ENCODE data around the gene NPR1.
"Not testable (repeated sequence)": the region's sequence is repeated elsewhere in the genome, so short reads cannot be mapped to it uniquely, and the experiment has no call there.

NPR1 gene

GRCh38 chr1:153678519-153679336, at the start of gene NPR1:
NPR1 (plus strand) TSS chr1:153678688; CDS start chr1:153679109, 421 bp downstream.
- DNase-seq (ENCODE audit: low read depth in 4 of 4, low spot score in 1 of 4): no peak

GRCh38 chr1:153629343-153629665, 49.2 kb upstream of the NPR1 start:
- DNase-seq (ENCODE audit: low read depth in 4 of 4, low spot score in 1 of 4): no peak

DNA sequence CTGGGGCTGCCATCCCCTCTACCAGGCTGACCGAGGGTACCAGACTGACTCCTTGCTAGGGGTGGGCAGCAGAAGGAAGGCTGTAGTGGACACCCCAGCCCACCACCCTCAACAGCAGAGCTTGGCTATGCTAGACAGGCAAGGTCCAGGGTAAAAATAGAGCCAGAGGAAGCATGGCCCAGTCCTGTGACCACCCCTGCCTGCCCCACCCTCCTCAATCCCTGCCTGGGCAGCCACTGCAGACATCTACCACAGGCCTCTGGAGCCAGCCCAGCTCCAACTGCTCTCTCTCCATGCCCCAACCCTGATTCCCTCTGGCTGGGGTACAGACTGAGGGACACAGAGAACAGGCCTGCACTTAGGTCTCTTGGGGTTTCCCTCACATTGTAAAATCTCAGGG, 48.5 kb upstream of the NPR1 start:
- no peak for DNase-seq (ENCODE audit: low read depth in 4 of 4, low spot score in 1 of 4)

GRCh38 chr1:153630384-153630783, 48.1 kb upstream of the NPR1 start:
- no peak for DNase-seq (ENCODE audit: low read depth in 4 of 4, low spot score in 1 of 4)

DNA sequence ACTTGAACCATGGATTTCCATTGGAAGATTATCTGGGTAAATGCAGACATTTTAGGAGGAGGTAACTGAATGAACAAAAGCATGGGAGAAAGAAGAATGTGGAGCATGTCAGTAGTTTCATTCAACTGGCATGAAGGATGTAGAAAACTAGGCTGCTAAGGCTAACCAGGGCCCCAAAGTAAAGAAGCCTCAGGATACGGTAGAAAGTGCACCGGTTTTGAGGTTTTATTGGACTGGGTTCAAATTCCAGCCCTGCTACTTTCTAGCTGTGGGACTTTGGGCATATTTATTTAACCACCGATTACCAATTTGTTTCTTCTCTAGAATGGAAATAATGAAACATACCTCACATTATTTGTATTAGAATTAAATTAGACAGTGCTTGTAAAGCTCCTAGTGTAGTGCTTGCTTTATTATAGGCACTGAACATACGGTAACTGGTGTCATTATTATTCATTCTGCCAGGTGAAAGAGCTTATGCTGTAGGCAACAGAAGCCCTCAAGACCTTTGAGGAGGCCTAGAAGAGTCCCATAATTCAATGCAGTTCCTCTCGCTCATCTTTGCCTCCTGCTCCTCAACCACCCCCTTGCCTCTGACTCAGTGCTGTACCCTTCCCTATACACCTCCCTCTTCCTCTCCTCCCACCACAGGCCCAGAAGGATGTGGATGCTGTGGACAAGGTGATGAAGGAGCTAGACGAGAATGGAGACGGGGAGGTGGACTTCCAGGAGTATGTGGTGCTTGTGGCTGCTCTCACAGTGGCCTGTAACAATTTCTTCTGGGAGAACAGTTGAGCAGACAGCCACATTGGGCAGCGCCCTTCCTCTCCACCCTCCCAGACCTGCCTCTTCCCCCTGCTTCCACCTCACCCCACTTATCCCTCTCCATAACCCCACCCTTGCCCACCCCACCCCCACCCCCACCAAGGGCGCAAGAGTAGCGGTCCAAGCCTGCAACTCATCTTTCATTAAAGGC, 47.2 kb upstream of the NPR1 start:
- no peak for DNase-seq (ENCODE audit: low read depth in 4 of 4, low spot score in 1 of 4)

- no peak for DNase-seq (ENCODE audit: low read depth in 4 of 4, low spot score in 1 of 4)
These were observed 45.2 kb upstream of the NPR1 start for GRCh38 chr1:153633161-153633753.

DNA sequence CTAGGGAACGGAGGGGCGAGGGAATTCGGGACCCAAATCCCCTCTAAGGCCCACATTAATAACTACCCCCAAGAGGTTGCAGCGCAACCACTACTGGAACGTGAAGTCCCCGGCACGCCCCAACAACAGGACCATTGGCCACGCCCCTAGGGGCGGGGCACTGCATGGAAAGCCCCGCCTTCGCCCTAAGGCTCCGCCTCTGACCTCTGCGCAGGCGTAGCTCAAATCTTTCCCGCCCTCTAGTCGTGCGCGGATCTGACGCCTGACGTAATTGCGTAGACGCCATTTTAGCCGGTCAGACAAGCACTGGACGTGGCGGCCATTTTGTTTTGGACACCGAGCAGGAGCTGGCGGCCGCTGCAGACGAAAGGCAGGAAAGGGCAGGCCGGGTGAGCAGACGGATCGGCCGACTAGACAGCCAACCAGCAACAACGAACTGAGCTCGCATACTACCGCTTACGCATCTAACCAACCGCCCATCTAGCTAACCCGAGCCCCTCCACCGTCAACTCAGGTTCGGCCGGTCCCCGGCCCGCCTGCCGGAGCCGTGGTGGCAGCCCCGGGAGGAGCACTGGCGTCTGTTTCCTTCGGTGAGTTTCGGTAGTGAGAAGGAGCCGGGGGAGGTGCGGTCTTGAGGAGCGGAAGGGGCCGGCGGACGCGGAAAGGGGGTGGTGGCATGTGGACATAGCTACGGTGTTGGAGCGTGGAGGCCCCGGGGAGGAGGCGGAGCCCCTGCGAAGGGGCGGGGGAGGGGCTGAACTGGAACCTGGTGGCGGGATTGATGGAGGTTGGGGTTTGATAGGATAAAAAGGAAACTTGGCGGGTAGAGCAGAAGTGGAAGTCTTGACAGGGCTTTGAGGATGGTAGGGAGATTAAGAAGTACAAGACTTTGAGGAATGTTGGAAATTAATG, 44.5 kb upstream of the NPR1 start, which contains the start of gene CHTOP:
CHTOP (plus strand) TSS at position 313 of the 912 bp plus-strand sequence. CDS start 2,523 bp downstream, outside the sequence.
- peak; percentile 92 to 95 (median 94) for DNase-seq (ENCODE audit: low read depth in 4 of 4, low spot score in 1 of 4)

DNA sequence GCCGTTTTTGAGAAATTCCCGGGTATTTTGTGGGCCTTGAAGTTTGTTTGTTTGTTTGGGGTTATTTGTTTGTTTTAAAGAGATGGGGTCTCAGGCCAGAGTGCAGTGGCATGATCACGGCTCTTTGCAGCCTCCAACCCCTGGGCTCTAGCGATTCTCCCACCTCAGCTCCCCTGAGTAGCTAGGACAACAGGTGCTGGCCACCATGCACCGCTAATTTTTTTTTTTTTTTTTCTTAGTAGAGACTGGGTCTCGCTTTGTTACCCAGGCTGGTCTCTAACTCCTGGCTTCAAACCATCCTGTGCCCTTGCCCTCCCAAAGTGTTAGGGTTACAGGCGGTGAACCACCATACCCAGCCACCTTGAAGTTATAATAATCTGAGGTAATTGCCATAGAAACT, 42.6 kb upstream of the NPR1 start:
- no peak for DNase-seq (ENCODE audit: low read depth in 4 of 4, low spot score in 1 of 4)

- DNase-seq (ENCODE audit: low read depth in 4 of 4, low spot score in 1 of 4): no peak
These were observed 42.2 kb upstream of the NPR1 start for GRCh38 chr1:153636312-153636711.

DNA sequence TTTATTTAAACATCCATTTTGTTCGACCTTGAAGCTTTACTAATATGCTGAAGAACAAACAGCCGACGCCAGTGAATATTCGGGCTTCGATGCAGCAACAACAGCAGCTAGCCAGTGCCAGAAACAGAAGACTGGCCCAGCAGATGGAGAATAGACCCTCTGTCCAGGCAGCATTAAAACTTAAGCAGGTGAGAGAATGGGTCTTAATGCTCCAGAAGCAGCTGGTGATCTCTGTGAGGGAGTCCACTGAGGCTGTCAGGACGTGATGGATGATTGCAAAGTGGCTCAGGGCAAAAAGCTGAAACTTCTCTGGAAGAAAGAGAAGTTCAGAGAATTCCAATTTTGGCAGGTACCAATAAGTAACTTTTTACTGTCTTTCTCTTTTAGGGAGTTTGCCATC, 40.2 kb upstream of the NPR1 start:
- no peak for DNase-seq (ENCODE audit: low read depth in 4 of 4, low spot score in 1 of 4)

- DNase-seq (ENCODE audit: low read depth in 4 of 4, low spot score in 1 of 4): no peak
These were observed 39.2 kb upstream of the NPR1 start for GRCh38 chr1:153639280-153639679.

DNA sequence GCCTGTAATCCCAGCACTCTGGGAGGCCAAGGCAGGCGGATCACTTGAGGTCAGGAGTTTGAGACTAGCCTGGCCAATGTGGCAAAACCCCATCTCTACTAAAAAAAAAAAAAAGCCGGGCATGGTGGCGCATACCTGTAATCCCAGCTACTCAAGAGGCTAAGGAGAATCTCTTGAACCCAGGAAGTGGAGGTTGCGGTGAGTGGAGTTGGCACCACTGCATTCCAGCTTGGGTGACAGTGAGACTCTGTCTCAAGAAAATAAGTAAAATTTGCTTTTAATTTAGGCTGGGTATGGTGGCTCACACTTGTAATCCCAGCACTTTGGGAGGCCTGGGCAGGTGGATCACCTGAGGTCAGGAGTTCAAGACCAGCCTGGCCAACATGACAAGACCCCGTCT, 38.3 kb upstream of the NPR1 start:
- DNase-seq (ENCODE audit: low read depth in 4 of 4, low spot score in 1 of 4): not testable (repeated sequence)

DNA sequence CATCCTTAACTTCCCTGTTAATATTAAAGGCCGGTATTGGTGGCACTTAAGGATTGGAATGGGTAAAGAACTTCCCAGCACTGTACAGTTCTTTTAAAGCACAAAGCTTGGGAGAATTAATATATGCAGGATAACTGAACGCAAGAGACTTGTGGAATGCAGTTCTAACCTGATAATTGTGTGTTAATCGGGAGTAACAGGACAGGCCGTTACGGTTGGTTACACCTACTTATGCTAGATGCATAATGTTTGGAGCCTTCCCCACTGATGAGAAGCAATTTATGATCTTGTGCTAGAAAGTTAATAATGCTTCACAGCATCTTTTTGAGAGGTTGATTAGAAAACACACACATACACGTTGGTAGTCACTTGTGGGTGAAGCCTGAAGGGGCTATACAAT, 37.6 kb upstream of the NPR1 start:
- DNase-seq (ENCODE audit: low read depth in 4 of 4, low spot score in 1 of 4): no peak

- DNase-seq (ENCODE audit: low read depth in 4 of 4, low spot score in 1 of 4): no peak
These were observed 36.3 kb upstream of the NPR1 start for GRCh38 chr1:153642161-153642560.

DNA sequence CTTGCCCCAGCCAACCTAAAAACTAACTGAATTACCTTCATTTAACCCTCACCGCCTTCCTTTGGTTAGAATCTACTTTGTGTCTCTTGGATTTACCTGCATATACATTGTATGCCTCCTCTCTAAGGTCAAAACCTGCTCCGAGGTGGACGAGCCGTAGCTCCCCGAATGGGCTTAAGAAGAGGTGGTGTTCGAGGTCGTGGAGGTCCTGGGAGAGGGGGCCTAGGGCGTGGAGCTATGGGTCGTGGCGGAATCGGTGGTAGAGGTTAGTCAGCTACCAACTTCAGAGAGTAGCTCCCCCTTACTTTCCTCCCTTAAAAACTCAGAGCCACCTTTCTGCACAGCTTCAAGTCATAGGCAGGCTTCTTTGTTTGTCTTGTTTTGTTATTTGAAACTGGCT, 35.4 kb upstream of the NPR1 start:
- DNase-seq (ENCODE audit: low read depth in 4 of 4, low spot score in 1 of 4): no peak

DNA sequence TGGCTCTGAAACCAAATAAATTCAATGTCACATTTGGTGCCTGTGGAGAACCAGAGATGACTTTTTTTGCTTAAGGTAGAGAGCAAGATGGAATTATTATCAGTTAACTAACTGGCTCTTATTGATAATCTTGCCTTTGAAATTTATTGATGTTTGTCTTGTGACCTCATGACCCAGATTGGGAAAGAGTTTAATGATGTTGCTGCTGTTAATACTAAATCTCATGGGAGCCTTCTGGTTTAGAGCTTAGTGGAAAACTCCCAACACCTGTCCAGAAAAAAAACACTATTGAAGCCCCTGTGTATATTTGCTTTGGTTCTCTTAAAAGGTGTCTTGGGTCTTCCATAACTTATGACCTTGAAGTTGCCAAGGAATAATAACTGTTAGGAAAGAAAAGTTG, 34.7 kb upstream of the NPR1 start:
- DNase-seq (ENCODE audit: low read depth in 4 of 4, low spot score in 1 of 4): no peak

GRCh38 chr1:153646672-153647345, 31.7 kb upstream of the NPR1 start:
- DNase-seq (ENCODE audit: low read depth in 4 of 4, low spot score in 1 of 4): no peak

GRCh38 chr1:153647346-153647714, 31.2 kb upstream of the NPR1 start:
- DNase-seq (ENCODE audit: low read depth in 4 of 4, low spot score in 1 of 4): no peak

DNA sequence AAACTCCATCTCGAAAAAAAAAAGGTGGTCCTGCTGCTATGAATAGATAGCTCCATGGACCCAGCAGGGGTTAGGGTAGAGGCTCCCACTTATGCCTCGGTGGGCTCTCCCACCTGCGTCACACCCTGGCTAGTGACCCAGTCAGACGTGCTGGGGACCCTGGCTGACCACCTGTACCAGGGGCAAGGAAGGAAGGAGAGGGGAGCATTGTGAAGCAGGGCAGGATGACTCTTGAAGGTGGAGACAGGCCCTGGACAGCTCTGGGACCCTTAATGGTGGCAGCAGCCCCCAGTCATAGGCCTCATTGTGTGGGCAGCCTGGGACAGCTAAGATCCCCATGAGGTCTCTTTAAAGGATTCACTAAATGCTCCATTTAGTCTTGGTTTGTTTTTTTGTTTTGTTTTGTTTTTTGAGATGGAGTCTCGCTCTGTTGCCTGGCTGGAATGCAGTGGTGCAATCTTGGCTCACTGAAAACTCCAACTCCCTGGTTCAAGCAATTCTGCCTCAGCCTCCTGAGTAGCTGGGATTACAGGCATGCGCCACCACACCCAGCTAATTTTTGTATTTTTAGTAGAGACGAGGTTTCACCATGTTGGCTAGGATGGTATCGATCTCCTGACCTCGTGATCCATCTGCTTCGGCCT, 30.4 kb upstream of the NPR1 start:
- no peak for DNase-seq (ENCODE audit: low read depth in 4 of 4, low spot score in 1 of 4)
